HG03575 (cell line): Measurements from ENCODE around the gene THAP8.

Source experiments
- ATAC-seq: cut with Tn5 transposase; IDR thresholded peaks from one replicate; pipeline ENCODE4 v1.9.1; 2021; ENCODE audit not compliant: unreplicated experiment, insufficient number of reproducible peaks, low FRiP score; ENCODE audit errors: extremely low read depth

Gene THAP8

DNA sequence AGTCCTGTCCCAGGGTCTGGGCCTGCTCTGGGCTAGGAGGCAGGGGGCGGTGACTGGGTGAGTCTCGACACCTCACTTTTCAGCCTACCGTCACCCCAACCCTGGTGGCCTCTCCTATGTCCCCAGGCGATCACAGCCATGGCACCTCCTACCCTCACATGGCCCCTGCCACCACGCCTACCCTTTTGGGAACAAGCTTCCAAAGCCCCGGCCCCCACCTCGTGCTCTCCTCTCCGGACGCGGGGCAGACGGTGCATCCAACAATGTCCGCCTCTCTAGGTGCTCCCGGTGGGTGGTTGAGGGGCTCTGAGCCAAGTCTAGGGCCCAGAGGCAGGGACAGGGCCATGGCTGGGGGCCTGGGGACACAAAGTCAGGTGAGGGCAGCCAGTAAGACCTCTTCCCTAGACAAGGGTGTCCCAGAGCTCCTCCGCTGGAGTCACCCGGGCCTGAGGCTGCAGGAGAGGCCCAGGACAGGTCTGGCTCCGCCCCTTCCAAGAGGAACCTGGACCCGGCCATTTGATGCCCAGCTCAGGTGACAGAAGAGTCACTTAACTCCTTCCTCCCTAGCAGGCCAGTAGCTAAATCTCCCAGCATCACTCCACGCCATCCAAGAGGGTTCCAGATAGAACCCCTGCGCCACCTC lies 45.6 kb downstream of the THAP8 start, which contains the start of gene SYNE4:
SYNE4 (minus strand) TSS at position 478 of the 643 bp plus-strand sequence; CDS start at position 346, 132 bp downstream.
- no peak for ATAC-seq

DNA sequence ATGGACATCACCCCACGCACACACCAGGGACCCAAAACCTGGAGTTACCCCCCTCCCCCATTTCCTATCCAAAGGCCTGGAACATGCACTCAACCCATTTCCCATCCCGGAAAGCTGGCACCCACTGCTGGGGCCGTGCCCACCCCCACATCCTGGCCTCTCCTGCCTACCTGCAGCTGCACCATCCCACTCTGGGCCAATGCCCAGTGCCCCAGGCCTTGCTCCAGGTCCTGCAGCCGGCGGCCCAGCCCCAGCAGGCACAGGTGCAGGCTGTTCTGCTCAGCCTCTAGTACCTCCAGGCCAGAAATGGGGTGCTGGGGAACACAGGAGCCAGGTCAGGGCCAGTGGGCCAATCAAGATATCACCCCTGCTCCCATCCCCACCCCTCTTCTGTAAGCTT lies 47.1 kb downstream of the THAP8 start:
- no peak for ATAC-seq

DNA sequence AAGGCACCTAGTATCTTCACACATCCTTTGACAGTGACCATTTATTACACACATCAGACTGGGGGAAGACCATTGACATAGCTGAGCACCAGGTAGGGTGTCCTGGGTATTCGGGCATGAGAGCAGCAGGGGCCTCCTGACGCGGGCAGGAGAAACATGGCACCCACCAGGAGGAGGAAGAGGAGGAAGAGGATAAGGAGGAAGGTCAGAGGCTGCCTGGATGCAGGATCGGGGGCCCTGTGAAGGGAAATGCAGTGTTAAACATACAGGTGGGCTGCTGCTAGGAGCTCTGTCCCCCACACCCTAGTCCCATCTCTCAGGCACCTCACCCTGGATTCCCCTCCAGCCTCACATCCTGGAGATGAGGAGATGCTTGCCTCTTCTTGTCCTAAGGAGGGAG lies 50.8 kb downstream of the THAP8 start:
- ATAC-seq, result no peak

DNA sequence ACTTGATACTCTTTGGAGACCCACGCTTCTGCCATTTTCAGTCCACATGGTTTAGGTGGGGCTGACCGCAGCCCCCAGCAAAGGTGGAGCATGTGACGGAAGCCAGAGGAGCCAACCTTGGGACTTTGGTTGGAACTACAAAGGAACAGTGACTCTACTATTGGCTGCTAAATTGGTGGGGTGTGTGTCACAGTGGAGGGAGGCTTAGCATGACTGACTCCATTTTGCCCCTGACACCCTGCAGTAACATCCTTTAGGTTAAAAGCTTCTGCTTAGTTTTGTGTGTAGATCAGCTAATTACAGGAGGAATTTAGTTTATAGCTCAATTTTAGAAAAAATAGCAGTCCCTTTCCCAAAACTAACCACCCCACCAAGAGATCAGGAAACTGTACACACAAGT lies 52.5 kb downstream of the THAP8 start:
- ATAC-seq, result no peak

DNA sequence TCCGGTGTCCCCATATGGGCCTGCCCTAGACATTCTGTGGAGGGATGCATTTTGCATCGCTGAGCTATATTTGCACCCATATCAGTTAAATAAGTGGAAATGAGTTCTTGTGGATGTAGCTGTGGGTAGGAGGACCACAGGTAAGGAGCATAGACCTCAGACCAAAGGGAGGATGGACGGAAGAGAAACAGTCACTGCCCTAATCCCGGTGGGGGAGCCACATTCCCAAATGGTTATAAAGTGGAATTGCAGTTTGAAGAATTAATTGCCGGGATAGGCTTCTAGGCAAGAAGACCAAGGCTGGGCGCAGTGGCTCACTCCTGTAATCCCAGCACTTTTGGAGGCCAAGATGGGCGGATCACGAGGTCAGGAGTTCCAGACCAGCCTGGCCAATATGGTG lies 57.3 kb downstream of the THAP8 start:
- no peak for ATAC-seq

DNA sequence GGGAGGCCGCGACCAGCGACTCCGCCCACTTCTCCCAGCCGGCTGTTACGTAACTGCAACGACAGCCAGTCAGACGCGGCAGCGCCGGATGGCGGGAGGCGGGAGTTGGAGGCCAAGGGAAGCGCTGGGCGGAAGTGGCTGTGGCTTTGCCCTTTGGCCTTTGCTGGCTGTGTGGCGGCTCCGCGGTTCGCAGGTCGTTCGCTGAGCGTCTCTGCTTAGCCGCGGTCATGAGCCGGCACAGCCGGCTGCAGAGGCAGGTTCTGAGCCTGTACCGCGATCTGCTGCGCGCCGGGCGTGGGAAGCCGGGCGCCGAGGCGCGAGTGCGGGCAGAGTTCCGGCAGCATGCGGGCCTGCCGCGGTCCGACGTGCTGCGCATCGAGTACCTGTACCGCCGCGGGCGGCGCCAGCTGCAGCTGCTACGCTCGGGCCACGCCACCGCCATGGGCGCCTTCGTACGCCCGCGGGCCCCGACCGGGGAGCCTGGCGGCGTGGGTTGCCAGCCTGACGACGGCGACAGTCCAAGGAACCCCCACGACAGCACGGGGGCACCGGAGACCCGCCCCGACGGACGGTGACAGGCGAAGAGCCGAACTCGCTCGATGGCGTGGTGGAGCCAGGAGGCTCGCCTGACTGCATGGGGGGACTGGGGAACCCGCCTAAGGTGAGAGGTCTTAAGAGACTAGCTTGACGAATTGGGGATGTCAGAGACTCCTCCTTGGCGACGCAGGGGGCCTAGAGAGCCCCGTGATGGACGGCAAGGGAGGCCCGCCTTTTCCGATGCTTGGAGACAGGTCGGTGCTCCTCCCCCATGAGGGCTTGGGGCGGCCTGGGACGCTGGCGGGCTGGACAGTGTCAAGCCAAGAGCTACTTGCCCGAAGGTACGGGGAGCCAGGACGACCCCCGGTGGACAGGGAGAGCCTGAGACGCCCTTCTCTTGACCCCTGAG lies 58.8 kb downstream of the THAP8 start, which contains the start of gene SDHAF1:
SDHAF1 (plus strand) TSS at position 141 of the 946 bp plus-strand sequence; CDS start at position 228, 87 bp downstream.
- ATAC-seq, result no peak

DNA sequence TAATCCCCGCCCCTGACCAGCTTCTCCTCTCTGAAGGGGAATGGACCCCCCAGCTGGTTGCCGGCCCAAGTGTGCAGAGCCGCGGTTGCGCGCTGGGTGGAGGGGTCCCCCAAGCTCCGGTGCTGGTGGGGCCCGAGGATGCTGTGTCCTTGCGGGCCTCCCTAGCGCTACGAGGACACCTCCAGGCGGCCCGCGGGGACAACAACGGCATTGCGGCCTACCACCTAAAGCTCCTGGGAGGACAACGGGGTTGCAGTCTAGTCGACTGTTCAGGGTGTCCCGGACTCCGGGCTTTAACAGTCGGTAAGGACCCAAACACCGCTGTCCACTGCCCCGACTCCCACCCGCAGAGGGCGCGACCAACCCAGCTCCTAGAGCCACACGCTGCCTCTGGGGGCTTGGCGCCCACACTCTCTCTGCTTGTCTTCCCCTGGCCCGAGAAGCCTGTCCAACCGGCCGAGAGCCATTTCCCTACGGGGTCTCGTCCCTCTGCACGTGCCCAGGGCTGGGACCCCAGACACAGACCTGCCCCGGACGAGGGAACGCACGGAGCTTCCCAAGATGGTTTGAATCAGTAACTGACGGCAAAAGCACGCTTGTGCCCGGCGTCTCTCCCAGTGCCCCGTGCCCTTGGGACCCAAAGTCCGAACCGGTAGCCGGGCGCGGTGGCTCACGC lies 60.0 kb downstream of the THAP8 start:
- no peak for ATAC-seq

DNA sequence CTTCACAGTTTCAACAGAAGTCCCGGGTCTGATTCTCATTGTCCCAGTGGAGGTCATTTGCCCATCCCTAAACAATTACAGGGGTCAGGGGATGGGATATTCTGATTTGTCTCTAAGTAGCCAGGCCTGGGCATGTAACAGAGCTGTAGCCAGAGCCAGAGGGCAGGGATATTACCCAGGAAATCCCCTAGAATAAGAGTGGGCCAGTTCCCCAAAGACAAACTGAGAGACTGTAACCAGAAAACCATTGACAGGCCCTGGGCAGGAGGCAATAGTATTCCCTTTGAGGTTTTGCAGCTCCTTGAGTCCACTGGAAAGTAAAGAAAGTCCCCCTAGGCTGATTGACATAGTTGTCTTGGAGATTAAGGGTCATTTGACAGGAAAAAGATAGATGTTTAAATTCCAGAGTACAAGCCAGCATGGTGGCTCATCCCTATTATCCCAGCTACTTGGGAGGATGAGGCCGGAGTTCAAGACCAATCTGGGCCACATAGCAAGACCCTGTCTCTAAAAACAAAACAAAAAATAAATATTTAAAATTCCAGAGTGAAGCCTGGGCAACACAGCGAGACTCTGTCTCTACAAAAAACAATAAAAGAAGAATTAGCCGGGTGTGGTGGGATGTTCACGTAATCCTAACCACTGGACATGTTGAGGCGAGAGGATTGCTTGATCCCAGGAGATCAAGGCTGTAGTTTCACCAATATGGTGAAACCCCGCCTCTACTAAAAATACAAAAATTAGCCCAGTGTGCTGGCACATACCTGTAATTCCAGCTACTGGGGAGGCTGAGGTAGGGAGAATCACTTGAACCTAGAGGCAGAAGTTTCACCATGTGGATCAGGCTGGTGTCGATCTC lies 60.9 kb downstream of the THAP8 start:
- no peak for ATAC-seq

DNA sequence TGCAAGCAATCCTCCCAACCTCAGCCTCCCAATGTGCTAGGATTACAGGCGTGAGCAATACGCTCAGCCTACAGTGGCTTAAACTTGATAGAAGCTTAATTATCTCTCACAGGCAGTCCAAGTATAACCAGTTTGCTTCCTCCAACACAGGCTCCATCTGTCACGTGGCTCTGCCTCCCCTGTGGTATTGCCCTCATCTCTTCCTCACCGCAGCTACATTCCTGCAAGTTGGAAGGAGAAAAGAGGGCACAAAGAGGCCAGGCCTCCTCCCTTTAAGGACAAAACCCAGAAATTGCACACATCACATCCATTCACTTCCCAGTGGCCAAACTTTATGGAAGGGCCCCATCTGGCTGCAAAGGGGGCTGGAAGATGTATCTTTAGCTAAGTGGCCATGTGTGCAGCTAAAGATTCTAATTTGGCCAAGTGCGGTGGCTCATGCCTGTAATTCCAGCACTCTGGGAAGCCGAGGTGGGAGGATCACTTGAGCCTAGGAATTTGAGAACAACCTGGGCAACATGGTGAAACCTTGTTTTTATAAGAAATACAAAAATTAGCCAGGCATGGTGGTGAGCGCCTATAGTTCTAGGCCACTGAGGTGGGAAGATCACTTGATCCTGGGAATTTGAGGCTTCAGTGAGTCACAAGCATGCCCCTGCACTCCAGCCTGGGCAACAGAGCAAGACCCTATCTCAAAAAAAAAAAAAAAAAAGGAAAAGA lies 62.2 kb downstream of the THAP8 start:
- ATAC-seq, result no peak

DNA sequence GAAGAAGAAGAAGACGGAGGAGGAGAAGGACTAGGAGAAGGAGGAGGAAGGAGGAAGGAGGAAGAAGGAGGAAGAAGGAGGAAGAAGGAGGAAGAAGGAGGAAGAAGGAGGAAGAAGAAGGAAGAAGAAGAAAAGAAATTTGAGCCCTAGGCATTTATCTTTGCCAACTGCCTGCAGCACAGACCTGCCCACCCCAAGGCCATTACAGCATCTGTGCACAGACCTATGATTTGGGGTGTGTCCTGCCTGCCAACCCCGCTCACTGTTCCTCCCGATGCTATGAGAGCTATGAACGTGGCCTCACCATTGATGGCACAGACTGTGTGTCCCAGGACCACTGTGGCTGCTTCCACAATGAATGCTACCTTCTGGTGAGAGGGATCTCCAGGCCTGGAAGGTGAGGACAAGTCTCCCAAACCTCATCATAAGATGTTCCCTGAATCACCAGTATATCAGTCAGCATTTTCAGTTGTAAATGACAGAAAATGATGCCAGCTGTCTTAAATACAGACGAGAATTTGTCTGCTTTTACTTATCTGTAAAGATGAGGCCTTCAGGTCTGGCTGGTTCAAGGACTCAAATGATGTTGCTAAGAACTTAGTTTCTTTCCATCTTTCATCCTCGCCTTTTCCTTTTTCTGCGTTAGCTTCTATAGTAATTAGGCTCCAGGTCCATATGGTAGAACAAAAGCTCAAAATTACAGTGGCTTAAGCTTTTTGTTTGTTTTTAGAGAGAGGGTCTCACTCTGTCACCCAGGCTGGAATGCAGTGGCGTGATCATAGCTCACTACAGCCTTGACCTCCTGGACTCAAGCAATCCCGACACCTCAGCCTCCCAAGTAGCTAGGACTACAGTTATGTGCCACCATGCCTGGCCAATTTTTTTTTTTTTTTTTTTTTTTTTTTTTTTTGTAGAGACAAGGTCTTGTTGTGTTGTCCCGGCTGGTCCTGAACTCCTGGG lies 63.0 kb downstream of the THAP8 start:
- no peak for ATAC-seq

DNA sequence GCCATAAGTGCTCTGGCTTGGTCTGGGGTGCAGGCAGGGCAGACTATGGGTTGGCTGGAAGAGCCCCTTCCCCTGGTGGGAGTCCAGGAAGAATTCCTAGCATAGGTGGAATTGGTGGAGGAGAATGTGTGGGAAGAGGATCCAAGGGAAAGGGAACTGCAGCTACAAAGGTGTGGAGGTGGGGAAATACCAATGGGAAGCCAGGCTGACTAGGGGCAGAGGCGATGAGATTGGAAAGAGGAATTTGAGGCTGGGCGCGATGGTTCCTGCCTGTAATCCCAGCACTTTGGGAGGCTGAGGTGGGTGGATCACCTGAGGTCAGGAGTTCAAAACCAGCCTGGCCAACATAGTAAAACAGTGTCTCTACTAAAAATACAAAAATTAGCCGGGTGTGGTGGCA lies 63.9 kb downstream of the THAP8 start:
- ATAC-seq, result no peak

DNA sequence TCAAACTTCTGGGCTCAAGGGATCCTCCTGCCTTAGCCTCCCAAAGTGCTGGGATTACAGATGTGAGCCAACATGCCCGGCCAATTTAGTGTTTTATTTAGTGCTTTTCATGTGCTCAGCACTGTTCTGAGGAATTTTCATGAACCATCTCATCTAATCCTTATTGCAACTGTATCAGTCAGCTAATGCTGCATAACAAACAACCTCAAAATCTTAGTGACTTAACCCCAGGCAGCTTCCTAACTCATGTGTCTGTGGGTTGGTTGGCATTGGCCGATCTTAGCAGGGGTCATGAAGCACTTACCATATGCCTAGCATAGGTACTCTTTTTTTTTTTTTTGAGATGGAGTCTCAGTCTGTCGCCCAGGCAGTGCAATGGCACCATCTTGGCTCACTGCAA lies 65.3 kb downstream of the THAP8 start:
- no peak for ATAC-seq

DNA sequence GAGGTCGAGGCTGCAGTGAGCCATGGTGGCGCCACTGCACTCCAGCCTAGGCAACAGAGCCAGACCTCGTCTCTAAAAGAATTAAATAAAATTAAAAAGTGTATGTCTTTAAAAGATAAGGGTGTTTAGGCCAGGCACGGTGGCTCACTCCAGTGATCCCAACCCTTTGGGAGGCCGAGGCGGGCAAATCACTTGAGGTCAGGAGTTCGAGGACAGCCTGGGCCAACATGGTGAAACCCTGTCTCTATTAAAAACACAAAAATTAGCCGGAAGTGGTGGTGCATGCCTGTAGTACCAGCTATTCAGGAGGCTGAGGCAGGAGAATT lies 66.6 kb downstream of the THAP8 start:
- no peak for ATAC-seq

DNA sequence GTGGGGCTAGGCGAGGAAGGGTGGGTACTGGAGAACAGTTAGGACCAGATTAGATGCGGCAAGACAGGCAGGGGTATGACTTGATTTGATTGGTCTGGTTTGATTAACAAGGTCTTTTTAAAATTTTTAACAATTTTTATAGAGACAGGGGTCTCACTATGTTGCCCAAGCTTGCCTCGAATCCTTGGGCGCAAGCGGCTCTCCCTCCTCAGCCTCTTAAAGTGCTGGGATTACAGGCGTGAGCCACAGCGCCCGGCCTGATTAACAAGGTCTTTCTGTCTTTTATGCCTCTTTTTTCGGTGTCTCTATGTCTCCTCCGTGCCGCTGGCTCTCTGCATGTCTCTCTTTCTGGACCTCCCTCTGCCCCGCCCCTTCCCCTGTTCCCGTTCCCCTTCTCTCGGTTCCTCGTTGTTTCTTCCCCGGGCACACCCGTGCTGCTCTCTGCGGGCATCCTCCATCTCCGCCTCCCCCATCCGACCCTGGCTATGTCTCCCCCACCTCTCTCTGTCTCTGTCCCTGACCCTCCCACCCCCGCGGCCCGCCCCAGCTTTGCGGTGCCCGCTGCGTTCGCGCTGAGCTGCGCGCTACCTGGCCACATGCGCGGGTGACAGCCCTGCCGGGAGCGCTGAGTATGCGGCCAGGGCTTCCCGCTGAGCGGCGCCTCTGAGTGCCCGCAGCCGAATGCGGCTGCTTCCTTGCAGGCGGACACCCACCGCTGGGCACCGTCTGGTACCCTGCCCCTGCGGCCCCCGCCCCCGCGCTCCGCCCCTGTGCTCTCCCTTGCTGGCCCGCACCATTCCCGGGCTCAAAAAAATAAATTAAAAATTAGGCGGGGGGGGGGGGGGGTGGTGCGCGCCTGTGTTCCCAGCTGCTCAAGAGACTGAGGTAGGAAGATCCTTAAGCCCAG lies 67.2 kb downstream of the THAP8 start:
- ATAC-seq, result no peak

DNA sequence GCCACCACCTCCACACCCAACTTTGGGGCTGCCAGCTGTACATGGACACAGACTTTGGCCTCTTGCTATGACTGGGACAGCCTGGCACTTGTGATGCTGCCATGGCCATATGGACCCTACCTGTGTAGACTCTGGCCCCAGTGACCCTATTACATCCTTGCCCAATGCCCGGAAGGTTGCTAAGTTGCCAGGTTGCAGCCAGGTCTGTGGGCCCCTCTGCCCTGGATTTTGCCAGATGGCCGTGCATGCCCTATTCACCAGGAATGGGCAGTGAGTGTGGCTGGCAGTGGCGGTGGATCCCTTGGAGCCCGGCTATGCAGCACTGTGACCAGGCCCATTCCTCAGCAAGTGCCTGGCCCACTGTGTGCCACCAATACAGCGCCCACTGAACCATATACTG lies 68.0 kb downstream of the THAP8 start:
- ATAC-seq, result no peak
